ENCODE data around the gene ROBO1.

ROBO1 gene

GRCh38 chr3:79297245-79297960 lies 470.4 kb downstream of the ROBO1 start:
- DNase-seq: no peak

DNA sequence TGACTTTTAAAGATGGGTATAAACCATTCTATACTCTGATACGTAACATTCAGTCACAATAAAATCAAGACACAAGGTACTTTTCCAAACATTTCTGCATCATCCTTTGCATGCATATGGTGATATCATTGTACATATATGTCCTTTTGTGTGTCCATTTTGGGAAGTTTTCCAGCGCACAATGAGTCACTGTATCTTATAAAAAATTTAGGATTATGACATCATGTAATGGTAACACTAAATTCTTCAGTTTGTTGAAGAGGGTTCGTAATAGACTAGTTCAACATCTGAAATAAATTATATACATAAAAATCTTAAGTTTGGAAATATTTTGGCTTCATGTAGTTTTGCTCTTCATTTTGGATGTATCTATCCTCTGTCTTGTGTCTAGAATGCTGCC lies 480.9 kb downstream of the ROBO1 start:
- DNase-seq: no peak

- DNase-seq: no peak
These were observed 481.9 kb downstream of the ROBO1 start for GRCh38 chr3:79285871-79286270.

GRCh38 chr3:79285380-79285779 lies 482.4 kb downstream of the ROBO1 start:
- no peak for DNase-seq

DNA sequence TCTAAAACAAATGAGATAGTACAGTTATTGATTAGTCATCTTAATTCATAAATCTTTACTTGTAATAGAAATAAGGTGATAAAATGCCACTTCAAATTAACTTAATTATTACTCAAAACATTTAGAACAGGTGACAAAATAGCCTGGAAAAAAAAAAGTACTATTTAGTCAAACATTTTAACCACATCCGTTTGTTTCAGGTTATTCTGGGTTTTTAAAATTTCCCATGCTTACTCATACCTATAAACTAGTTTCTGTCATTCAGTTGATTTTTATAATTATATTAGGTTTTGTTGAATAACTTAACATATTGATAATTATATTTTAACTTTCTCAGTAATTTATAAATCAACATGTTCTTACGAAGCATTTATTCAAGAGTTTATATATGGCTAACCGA lies 483.0 kb downstream of the ROBO1 start:
- no peak for DNase-seq

- DNase-seq: no peak
These were observed 489.1 kb downstream of the ROBO1 start for GRCh38 chr3:79278681-79279080.

DNA sequence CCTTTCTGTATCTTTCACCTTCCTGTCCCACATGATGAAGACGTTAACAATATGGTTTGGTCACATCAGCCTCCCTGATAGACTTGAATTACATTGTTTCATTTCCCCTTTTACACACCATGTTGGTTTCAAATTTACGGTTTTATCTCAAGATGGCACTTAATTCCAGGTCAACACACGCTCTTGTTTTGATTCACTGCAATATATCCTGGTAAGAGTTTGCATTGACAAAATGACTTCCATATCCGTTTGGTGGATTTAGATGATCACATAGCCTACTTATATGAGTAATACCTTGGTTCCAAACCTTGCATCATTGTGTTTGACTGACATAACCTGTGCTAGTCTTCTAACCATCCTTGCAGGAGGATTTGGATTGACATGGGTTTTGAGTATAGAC lies 499.4 kb downstream of the ROBO1 start:
- no peak for DNase-seq

GRCh38 chr3:79264892-79265291 lies 502.9 kb downstream of the ROBO1 start:
- no peak for DNase-seq

GRCh38 chr3:79263423-79263822 lies 504.4 kb downstream of the ROBO1 start:
- DNase-seq: no peak

DNA sequence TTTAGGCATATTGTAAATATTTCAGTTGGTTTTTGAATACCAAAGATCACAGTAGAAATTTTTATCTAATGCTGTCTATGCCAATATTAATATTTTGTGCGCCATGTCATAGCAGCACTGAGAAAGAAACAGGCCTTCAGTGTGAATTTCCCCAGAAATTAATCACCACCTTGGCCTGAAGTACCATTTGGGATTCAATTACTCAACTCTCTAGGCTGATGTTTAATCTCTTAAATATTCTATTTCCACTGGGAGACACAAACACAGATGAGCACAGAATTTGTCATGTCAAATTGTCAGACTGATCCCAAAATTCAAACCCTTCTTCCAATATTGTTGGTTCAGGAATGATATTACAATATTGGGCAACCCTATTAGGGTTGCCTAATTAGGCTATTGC lies 509.3 kb downstream of the ROBO1 start:
- DNase-seq: no peak

GRCh38 chr3:79257791-79258190 lies 510.0 kb downstream of the ROBO1 start:
- DNase-seq: no peak

- no peak for DNase-seq
These were observed 512.1 kb downstream of the ROBO1 start for GRCh38 chr3:79255702-79256101.

DNA sequence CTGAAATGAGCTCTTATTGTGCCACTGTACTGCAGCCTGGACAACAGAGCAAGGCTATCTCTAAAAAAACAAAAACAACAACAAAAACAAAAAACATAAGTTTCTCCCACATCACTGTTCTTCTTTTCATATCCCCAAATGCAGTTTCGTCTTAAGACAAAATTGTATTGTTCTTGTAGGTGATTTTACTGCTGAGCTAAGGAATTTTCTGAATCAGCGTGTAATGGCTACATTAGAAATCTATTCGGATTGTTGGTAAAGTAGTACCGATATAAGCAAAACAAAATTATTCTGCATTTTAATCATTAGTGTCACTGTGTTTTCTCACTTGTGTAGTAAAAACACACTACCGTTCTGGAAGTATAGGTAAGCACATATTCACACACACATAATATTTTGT lies 512.5 kb downstream of the ROBO1 start:
- DNase-seq: no peak

DNA sequence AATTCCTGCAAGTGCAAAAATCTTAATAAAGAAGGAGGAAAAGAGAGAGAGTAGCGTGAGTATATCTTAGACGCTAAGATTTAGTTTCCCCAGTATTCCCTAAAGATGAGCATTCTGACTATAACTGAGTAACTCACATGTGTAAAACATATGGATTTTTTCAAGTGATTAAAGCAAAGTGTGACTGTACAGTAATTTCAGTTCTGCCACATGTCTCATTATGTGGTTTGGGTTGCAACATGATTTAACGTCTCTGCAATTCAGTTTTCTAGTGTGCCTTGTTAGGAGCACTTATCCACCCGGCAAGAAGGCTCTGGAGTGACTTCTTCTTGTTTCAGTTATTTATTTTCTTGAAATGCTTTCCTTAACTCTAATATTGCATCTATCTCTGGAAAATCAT lies 514.1 kb downstream of the ROBO1 start:
- no peak for DNase-seq

GRCh38 chr3:79253271-79253670 lies 514.5 kb downstream of the ROBO1 start:
- DNase-seq: no peak

GRCh38 chr3:79250746-79251145 lies 517.1 kb downstream of the ROBO1 start:
- DNase-seq: no peak

DNA sequence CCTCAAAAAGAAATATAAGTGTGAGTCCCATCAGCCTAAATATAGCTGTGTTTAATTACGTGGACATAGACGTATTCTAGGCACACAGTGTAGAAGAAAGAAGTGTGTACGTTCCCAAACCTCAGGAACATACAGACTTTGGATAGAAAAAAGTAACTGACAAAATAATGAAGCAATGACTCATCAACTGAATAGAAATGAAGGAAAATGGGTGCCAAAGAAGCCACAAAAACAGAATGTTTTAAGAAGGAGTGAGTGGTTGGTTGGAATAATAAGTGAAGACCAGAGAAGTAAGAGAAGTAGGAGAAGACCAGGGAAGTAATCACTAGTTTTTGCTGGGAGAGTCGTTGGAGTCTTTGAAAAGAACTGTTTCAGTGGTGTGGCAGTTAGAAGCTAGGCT lies 518.1 kb downstream of the ROBO1 start:
- no peak for DNase-seq

DNA sequence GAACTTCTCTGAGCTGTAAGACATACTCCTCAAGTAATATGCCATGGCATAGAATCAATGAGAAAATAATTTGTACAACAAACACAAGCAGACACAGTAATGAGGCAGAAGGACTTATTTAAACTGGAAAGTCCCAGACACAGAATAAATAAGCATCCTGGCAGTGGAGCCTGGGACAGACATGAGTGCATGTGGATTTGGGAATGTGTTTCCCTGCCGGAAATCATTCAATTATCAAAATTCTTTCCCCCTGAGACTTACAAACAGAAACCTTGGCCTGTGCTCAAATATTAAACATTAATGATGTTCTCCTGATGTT lies 520.1 kb downstream of the ROBO1 start:
- DNase-seq: no peak

GRCh38 chr3:79246875-79247724 lies 520.7 kb downstream of the ROBO1 start:
- no peak for DNase-seq

- no peak for DNase-seq
These were observed 522.3 kb downstream of the ROBO1 start for GRCh38 chr3:79245284-79246138.

DNA sequence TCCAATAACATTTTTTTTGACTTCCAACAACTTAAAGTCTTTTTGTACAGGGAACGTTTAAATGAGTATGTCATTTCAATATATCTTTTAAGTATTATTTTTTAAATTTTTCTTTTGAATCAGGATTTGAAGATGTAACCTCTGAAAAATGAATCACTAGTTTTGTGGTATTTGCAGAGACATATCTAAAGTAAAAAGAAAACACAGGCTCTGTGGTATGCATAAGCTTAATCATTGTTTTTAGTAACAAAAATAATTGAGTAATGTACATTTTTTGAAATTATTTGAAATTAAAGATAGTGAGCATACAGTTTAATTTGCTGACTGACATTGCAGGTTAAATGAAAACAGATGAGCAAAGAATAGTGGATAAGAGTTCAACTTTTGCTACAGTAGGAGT lies 531.3 kb downstream of the ROBO1 start:
- DNase-seq: no peak

- DNase-seq: no peak
These were observed 534.3 kb downstream of the ROBO1 start for GRCh38 chr3:79233431-79234060.

GRCh38 chr3:79230266-79230665 lies 537.5 kb downstream of the ROBO1 start:
- no peak for DNase-seq
